H1 (cell line): ENCODE measurements around the gene RALGAPA2.

Experiments
- ATF2 ChIP-seq: IDR thresholded peaks from 2 replicates; pipeline ENCODE4 v1.6.1; 2012; ENCODE audit warnings: low read length, inconsistent platforms
- BRCA1 ChIP-seq: IDR thresholded peaks from 2 replicates; pipeline ENCODE4 v1.6.1; 2012; ENCODE audit warnings: low read depth, low read length, improper control_type of control experiment
- CTCF ChIP-seq, 3 experiments: IDR thresholded peaks; 1 replicate in 2 of 3; 2 replicates in 1 of 3; pipeline versions ENCODE4 v1.5.1 to v1.6.1; 2011; ENCODE audit warnings: low read length in 3 of 3, mild to moderate bottlenecking in 3 of 3, inconsistent platforms in 2 of 3, low read depth in 1 of 3, moderate library complexity in 1 of 3; ENCODE audit not compliant: insufficient read depth in 1 of 3; ENCODE audit errors: control extremely low read depth in 1 of 3
- EGR1 ChIP-seq: IDR thresholded peaks from 2 replicates; pipeline ENCODE4 v1.6.1; 2011; ENCODE audit warnings: low read depth, low read length, borderline replicate concordance
- EZH2 ChIP-seq: fragments of 200-600 bp; sonication (generic); IDR thresholded peaks from 2 replicates; pipeline ENCODE4 v1.7.1; 2012; ENCODE audit warnings: low read depth, mild to moderate bottlenecking, moderate library complexity, low read length, inconsistent platforms; ENCODE audit not compliant: severe bottlenecking
- GABPA ChIP-seq: IDR thresholded peaks from 2 replicates; pipeline ENCODE4 v1.6.1; 2011; ENCODE audit warnings: mild to moderate bottlenecking, low read length, moderate library complexity, borderline replicate concordance; ENCODE audit not compliant: insufficient read depth
- JUND ChIP-seq: IDR thresholded peaks from 2 replicates; pipeline ENCODE4 v1.6.1; 2011; ENCODE audit warnings: mild to moderate bottlenecking, improper control_type of control experiment, low read length
- MAFK ChIP-seq: IDR thresholded peaks from 2 replicates; pipeline ENCODE4 v1.6.1; 2012; ENCODE audit warnings: low read depth, mild to moderate bottlenecking, improper control_type of control experiment, low read length
- RAD21 ChIP-seq, 2 experiments: IDR thresholded peaks in 1 of 2; conservative IDR thresholded peaks in 1 of 2; 2 replicates each; pipeline ENCODE4 v1.6.1; 2011; ENCODE audit warnings: low read depth in 2 of 2, low read length in 2 of 2, improper control_type of control experiment in 1 of 2, inconsistent platforms in 1 of 2, mild to moderate bottlenecking in 1 of 2, moderate library complexity in 1 of 2
- SP1 ChIP-seq: IDR thresholded peaks from 2 replicates; pipeline ENCODE4 v1.6.1; 2011; ENCODE audit warnings: low read depth, low read length
- SUZ12 ChIP-seq: fragments of 200-600 bp; sonication (generic); IDR thresholded peaks from 2 replicates; pipeline ENCODE4 v1.6.1; 2012; ENCODE audit warnings: mild to moderate bottlenecking, inconsistent platforms, low read length, moderate library complexity, mixed read lengths
- USF2 ChIP-seq: IDR thresholded peaks from 2 replicates; pipeline ENCODE4 v1.6.1; 2011; ENCODE audit warnings: low read length, improper control_type of control experiment

- TF ChIP-seq SP1, result no peak
- TF ChIP-seq CTCF (IDR thresholded peaks at IDR 0.05; ENCODE audit: control extremely low read depth in 1 of 3, insufficient read depth in 1 of 3, low read depth in 1 of 3, low read length in 3 of 3), result no peak
- no peak for TF ChIP-seq BRCA1
- no peak for TF ChIP-seq GABPA
- TF ChIP-seq RAD21 (IDR thresholded peaks at IDR 0.05 in 1 of 2, conservative IDR thresholded peaks at IDR 0.05 in 1 of 2; ENCODE audit: low read depth in 2 of 2, low read length in 2 of 2), result no peak
- TF ChIP-seq SUZ12, result no peak
- TF ChIP-seq JUND, result no peak
- no peak for TF ChIP-seq EGR1
- TF ChIP-seq ATF2, result no peak
- TF ChIP-seq EZH2, result no peak
- no peak for TF ChIP-seq USF2
- no peak for TF ChIP-seq MAFK
These were observed 28.1 kb upstream of the RALGAPA2 start for GRCh38 chr20:20740541-20740940.
